GM13977 (cell line): ENCODE measurements around the gene AGAP1.

Experiments
- DNase-seq: peaks from one replicate; pipeline ENCODE4 v3.0.0; 2012; ENCODE audit warnings: low spot score
- CTCF ChIP-seq: IDR thresholded peaks from 2 replicates; pipeline ENCODE4 v1.5.1; 2012; ENCODE audit warnings: mild to moderate bottlenecking, control low read depth; ENCODE audit not compliant: insufficient read depth; ENCODE audit errors: extremely low read depth, missing control alignments
- in situ Hi-C: fragments of 300-500 bp; cut with MboI; formaldehyde crosslinking; loops from one replicate; pipeline ENCODE4 v1.12.0; 2022; ENCODE audit warnings: low sequenced_read_pairs, low pct_unique_long_range_greater_than_20kb, mixed read lengths, inconsistent platforms; ENCODE audit not compliant: unreplicated experiment

Gene AGAP1

GRCh38 chr2:235868224-235868623 lies 374.4 kb downstream of the AGAP1 start:
- in situ Hi-C loops, result no loop called here
- TF ChIP-seq CTCF, result no peak
- no peak for DNase-seq

GRCh38 chr2:235868645-235869044 lies 374.8 kb downstream of the AGAP1 start:
- TF ChIP-seq CTCF, result no peak
- DNase-seq, result no peak
- in situ Hi-C loops, result no loop called here

GRCh38 chr2:235870515-235870914 lies 376.7 kb downstream of the AGAP1 start:
- DNase-seq, result no peak
- in situ Hi-C loops, result no loop called here
- TF ChIP-seq CTCF, result no peak

- no peak for TF ChIP-seq CTCF
- no peak for DNase-seq
- in situ Hi-C loops, result no loop called here
Measured at GRCh38 chr2:235876099-235876679, 382.3 kb downstream of the AGAP1 start.

GRCh38 chr2:235877275-235877802 lies 383.5 kb downstream of the AGAP1 start:
- in situ Hi-C loops, result no loop called here
- no peak for TF ChIP-seq CTCF
- no peak for DNase-seq

GRCh38 chr2:235879116-235879515 lies 385.3 kb downstream of the AGAP1 start:
- TF ChIP-seq CTCF, result no peak
- no peak for DNase-seq
- in situ Hi-C loops, result no loop called here
